PFSK-1 (cell line): ENCODE measurements around the gene TP63.

ENCODE experiments used
- FOXP2 ChIP-seq: optimal IDR thresholded peaks from 2 replicates; pipeline ENCODE3; 2011; ENCODE audit warnings: borderline replicate concordance, control low read depth, inconsistent platforms; ENCODE audit not compliant: insufficient read depth; ENCODE audit errors: extremely low read length, extremely low read depth
- POLR2AphosphoS5 ChIP-seq: IDR thresholded peaks from 2 replicates; pipeline ENCODE4 v1.6.1; 2012; ENCODE audit warnings: low read depth, mild to moderate bottlenecking, control low read depth, low read length, moderate library complexity
- SIN3A ChIP-seq: IDR thresholded peaks from 2 replicates; pipeline ENCODE4 v1.6.1; 2012; ENCODE audit warnings: mild to moderate bottlenecking, low read length, moderate library complexity, borderline replicate concordance; ENCODE audit not compliant: insufficient read depth
- TAF1 ChIP-seq: IDR thresholded peaks from 2 replicates; pipeline ENCODE4 v1.6.1; 2012; ENCODE audit warnings: low read length, control low read depth, borderline replicate concordance; ENCODE audit not compliant: insufficient read depth
- TF ChIP-seq, protein P1 (sequence below), 2 experiments: IDR thresholded peaks; 2 replicates each; pipeline versions ENCODE4 v1.6.1 to v1.8.0; 2011 to 2012; ENCODE audit warnings: low read depth in 2 of 2, low read length in 2 of 2, control low read depth in 1 of 2, inconsistent platforms in 1 of 2, mild to moderate bottlenecking in 1 of 2, moderate library complexity in 1 of 2; ENCODE audit not compliant: insufficient read depth in 1 of 2

The TP63 gene

GRCh38 chr3:189820365-189820720 lies 189.2 kb downstream of the TP63 start:
- no peak for TF ChIP-seq TAF1
- TF ChIP-seq, protein P1, sequence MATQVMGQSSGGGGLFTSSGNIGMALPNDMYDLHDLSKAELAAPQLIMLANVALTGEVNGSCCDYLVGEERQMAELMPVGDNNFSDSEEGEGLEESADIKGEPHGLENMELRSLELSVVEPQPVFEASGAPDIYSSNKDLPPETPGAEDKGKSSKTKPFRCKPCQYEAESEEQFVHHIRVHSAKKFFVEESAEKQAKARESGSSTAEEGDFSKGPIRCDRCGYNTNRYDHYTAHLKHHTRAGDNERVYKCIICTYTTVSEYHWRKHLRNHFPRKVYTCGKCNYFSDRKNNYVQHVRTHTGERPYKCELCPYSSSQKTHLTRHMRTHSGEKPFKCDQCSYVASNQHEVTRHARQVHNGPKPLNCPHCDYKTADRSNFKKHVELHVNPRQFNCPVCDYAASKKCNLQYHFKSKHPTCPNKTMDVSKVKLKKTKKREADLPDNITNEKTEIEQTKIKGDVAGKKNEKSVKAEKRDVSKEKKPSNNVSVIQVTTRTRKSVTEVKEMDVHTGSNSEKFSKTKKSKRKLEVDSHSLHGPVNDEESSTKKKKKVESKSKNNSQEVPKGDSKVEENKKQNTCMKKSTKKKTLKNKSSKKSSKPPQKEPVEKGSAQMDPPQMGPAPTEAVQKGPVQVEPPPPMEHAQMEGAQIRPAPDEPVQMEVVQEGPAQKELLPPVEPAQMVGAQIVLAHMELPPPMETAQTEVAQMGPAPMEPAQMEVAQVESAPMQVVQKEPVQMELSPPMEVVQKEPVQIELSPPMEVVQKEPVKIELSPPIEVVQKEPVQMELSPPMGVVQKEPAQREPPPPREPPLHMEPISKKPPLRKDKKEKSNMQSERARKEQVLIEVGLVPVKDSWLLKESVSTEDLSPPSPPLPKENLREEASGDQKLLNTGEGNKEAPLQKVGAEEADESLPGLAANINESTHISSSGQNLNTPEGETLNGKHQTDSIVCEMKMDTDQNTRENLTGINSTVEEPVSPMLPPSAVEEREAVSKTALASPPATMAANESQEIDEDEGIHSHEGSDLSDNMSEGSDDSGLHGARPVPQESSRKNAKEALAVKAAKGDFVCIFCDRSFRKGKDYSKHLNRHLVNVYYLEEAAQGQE (IDR thresholded peaks at IDR 0.05; ENCODE audit: insufficient read depth in 1 of 2, low read depth in 2 of 2, low read length in 2 of 2): no peak
- TF ChIP-seq SIN3A: no peak
- TF ChIP-seq FOXP2: no peak
- no peak for TF ChIP-seq POLR2AphosphoS5

DNA sequence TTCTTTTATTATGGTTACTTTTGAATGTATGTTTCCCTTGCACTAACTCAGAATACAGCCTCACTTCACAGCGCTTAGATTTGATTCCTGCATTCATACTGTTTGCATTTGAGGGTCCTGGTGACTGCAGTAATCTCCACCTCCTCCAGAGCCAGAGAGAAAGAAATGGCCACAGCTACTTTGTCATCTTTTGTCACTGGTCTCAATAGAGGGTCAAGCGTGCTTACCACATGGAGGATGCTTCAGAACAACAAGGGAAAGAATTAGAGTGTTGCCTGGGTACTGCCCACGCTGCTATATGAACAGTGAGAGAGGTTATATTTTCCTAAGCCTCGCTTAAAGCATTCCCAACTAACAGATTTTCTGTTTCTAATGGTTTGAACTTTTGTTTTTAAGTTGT lies 190.1 kb downstream of the TP63 start:
- TF ChIP-seq POLR2AphosphoS5 (no peak), SIN3A (no peak), TAF1 (no peak), FOXP2 (no peak)
- TF ChIP-seq, protein P1 (IDR thresholded peaks at IDR 0.05; ENCODE audit: insufficient read depth in 1 of 2, low read depth in 2 of 2, low read length in 2 of 2): no peak

DNA sequence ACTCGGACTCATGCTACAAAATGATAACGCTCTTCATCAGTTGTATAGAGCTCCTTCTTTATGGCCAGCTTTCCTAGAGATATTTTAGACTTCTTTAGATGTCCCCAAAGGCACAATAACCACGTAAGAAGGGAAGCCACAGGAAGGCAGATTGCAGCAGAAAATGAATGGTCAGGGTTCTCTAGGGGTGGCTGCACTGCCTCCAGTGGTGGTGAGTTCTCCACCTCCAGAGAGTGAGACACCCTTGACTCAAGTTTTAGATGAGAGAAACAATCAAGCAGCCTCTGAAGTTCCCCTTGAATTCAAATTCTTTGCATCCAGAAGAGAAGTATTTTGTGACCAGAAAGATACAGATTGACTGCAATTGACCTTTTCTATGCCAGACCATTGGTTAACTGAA lies 191.5 kb downstream of the TP63 start:
- no peak for TF ChIP-seq SIN3A
- TF ChIP-seq TAF1: no peak
- TF ChIP-seq, protein P1 (IDR thresholded peaks at IDR 0.05; ENCODE audit: insufficient read depth in 1 of 2, low read depth in 2 of 2, low read length in 2 of 2): no peak
- TF ChIP-seq FOXP2: no peak
- TF ChIP-seq POLR2AphosphoS5: no peak

DNA sequence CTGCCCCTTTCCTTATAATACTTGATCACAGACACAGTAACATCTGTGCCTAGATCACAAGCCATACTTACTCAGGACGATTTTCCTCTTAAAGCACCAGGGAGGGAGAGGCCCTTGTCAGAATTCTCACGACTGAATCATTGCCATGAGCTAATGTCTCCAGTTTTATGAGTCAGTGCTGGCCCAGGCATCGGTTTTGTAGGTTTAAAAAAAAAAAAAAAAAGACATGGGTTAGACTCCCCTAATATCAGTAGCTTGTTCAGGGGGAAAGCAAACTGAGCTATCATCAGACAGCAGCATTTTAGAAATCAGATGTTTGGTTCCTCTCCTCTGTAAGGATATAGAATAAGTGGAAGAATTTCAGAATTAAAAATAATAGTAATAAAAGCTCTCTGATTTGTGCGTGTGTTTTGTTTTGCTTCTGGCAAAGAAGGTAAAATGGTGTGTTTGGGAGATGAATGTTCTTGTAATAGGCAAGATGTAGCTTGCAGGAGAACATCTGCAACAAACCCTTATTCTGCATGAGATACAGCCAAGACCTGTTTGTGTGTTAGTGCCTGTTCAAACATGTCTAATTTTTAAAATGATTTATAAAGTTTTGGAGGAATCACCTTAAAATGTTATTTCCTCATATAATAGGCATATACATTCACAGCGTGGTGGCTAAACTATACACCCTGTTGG lies 193.6 kb downstream of the TP63 start:
- no peak for TF ChIP-seq POLR2AphosphoS5
- TF ChIP-seq SIN3A: no peak
- no peak for TF ChIP-seq FOXP2
- no peak for TF ChIP-seq TAF1
- TF ChIP-seq, protein P1 (IDR thresholded peaks at IDR 0.05; ENCODE audit: insufficient read depth in 1 of 2, low read depth in 2 of 2, low read length in 2 of 2): no peak
